KMS-11 (cell line): ENCODE measurements around the gene MGST2.

Source experiments
- H2AFZ ChIP-seq: fragments of 200-600 bp; sonication (generic); 2 replicates; pipeline ENCODE4 v1.6.1; 2016; ENCODE audit warnings: antibody characterized with exemption, mixed run types, low read depth
- H3K27ac ChIP-seq: fragments of 200-600 bp; sonication (generic); 2 replicates; pipeline ENCODE4 v1.6.1; 2016; ENCODE audit warnings: mild to moderate bottlenecking, mixed run types
- H3K27me3 ChIP-seq: fragments of 200-600 bp; sonication (generic); 2 replicates; pipeline ENCODE4 v1.6.1; 2017; ENCODE audit warnings: mild to moderate bottlenecking, low read depth, mixed run types, moderate library complexity; ENCODE audit not compliant: insufficient read depth
- H3K36me3 ChIP-seq: fragments of 200-600 bp; sonication (generic); 2 replicates; pipeline ENCODE4 v1.6.1; 2017; ENCODE audit warnings: mild to moderate bottlenecking, mixed run types; ENCODE audit not compliant: insufficient read depth
- H3K4me1 ChIP-seq: fragments of 200-600 bp; sonication (generic); 2 replicates; pipeline ENCODE4 v1.6.1; 2016; ENCODE audit warnings: mild to moderate bottlenecking, low read depth, mixed run types; ENCODE audit not compliant: poor library complexity, severe bottlenecking
- H3K4me2 ChIP-seq: fragments of 200-600 bp; sonication (generic); 2 replicates; pipeline ENCODE4 v1.7.0; 2016; ENCODE audit warnings: mild to moderate bottlenecking, mixed run types
- H3K4me3 ChIP-seq: fragments of 200-600 bp; sonication (generic); IDR thresholded peaks from 2 replicates; pipeline ENCODE4 v1.6.1; 2017; ENCODE audit warnings: low read depth, low read length, mixed read lengths; ENCODE audit not compliant: insufficient read depth
- H3K79me2 ChIP-seq: fragments of 200-600 bp; sonication (generic); 2 replicates; pipeline ENCODE4 v1.6.1; 2016; ENCODE audit warnings: low read depth, mixed run types; ENCODE audit not compliant: insufficient read depth
- H3K9ac ChIP-seq: fragments of 200-600 bp; sonication (generic); 2 replicates; pipeline ENCODE4 v1.6.1; 2016; ENCODE audit warnings: mild to moderate bottlenecking, mixed run types
- H4K20me1 ChIP-seq: fragments of 200-600 bp; sonication (generic); 2 replicates; pipeline ENCODE4 v1.6.1; 2016; ENCODE audit warnings: mild to moderate bottlenecking, mixed run types; ENCODE audit not compliant: insufficient read depth
- TF ChIP-seq, protein P1 (sequence below): fragments of 200-600 bp; sonication (generic); conservative IDR thresholded peaks from 2 replicates; pipeline ENCODE4 v1.6.1; 2017; ENCODE audit warnings: low read depth, mild to moderate bottlenecking, antibody characterized with exemption, low read length, moderate library complexity, mixed read lengths

MGST2 gene

DNA sequence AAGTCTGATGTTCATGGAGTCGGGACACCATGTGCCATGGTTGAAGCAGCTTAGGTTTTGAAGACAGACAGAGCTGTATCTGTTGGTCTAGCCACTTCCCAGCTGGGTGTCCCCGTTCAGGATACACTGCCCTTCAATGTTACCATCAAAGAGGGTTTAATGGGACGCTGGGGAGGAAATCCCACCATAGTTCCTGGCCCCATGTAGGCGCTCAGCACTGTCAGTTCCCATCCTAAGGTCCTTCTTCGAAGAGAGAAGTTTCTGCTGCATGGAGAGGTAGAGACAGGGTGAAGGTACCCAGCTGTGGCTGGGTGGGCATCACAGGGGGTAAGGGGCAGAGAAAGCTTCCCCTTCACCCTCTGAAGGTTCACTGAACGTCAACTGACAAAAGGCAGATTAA, 3.7 kb downstream of the MGST2 start:
- TF ChIP-seq, protein P1, sequence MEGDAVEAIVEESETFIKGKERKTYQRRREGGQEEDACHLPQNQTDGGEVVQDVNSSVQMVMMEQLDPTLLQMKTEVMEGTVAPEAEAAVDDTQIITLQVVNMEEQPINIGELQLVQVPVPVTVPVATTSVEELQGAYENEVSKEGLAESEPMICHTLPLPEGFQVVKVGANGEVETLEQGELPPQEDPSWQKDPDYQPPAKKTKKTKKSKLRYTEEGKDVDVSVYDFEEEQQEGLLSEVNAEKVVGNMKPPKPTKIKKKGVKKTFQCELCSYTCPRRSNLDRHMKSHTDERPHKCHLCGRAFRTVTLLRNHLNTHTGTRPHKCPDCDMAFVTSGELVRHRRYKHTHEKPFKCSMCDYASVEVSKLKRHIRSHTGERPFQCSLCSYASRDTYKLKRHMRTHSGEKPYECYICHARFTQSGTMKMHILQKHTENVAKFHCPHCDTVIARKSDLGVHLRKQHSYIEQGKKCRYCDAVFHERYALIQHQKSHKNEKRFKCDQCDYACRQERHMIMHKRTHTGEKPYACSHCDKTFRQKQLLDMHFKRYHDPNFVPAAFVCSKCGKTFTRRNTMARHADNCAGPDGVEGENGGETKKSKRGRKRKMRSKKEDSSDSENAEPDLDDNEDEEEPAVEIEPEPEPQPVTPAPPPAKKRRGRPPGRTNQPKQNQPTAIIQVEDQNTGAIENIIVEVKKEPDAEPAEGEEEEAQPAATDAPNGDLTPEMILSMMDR: no peak

DNA sequence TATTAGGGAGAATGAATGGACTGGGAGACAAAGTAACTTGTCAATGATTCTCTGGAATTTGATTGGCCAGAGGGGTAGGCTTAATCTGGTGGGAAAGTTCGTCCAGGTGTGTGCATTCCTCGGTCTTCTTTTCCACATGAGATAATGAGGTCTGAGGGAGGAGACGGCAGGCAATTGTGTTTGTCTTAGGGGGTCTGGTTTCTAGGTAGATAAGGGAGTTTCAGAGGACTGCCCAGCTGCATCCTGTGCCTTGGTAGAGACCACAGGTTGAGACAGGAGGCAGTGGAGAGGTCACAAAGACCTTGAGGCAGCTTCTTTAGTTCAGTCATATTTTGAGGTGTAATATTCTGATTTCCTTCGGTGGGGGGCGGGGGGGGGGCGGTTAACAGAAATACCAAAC, 4.3 kb downstream of the MGST2 start:
- TF ChIP-seq, protein P1: no peak
- Histone ChIP-seq H3K27ac (no peak overlapping the region), H3K4me1 (peaks cover 17% of the 10 kb centered on the region), H3K27me3 (no peaks in the 10 kb centered on the region), H3K4me2 (no peak overlapping the region), H3K4me3 (no peak overlapping the region), H4K20me1 (no peaks in the 10 kb centered on the region), H2AFZ (no peak overlapping the region), H3K36me3 (no peaks in the 10 kb centered on the region), H3K9ac (no peak overlapping the region), H3K79me2 (no peaks in the 10 kb centered on the region)

More for the DNA sequence above, 3.7 kb downstream of the MGST2 start:
- H3K4me1 ChIP-seq: peaks cover 17% of the 10 kb centered on the region
- no peak overlapping the region for H2AFZ ChIP-seq
- H3K4me3 ChIP-seq: no peak overlapping the region
- no peaks in the 10 kb centered on the region for H3K79me2 ChIP-seq
- no peak overlapping the region for H3K9ac ChIP-seq
- no peaks in the 10 kb centered on the region for H4K20me1 ChIP-seq
- no peaks in the 10 kb centered on the region for H3K36me3 ChIP-seq
- H3K4me2 ChIP-seq: no peak overlapping the region
- no peak overlapping the region for H3K27ac ChIP-seq
- H3K27me3 ChIP-seq: no peaks in the 10 kb centered on the region

- peaks cover 17% of the 10 kb centered on the region for H3K4me1 ChIP-seq
Measured at GRCh38 chr4:139670775-139671174, 5.2 kb downstream of the MGST2 start.

GRCh38 chr4:139672215-139672614, 6.6 kb downstream of the MGST2 start:
- H3K4me2 ChIP-seq: no peak overlapping the region
- H3K79me2 ChIP-seq: no peaks in the 10 kb centered on the region
- TF ChIP-seq, protein P1: no peak
- peaks cover 9% of the 10 kb centered on the region for H3K4me1 ChIP-seq
- no peaks in the 10 kb centered on the region for H3K36me3 ChIP-seq
- H3K9ac ChIP-seq: no peak overlapping the region
- H3K27me3 ChIP-seq: no peaks in the 10 kb centered on the region
- no peak overlapping the region for H3K27ac ChIP-seq
- H2AFZ ChIP-seq: no peak overlapping the region
- no peaks in the 10 kb centered on the region for H4K20me1 ChIP-seq
- H3K4me3 ChIP-seq: no peak overlapping the region

More at GRCh38 chr4:139670775-139671174, 5.2 kb downstream of the MGST2 start:
- Histone ChIP-seq H3K79me2 (no peaks in the 10 kb centered on the region), H4K20me1 (no peaks in the 10 kb centered on the region), H3K4me2 (no peak overlapping the region), H2AFZ (no peak overlapping the region), H3K27me3 (no peaks in the 10 kb centered on the region), H3K36me3 (no peaks in the 10 kb centered on the region), H3K4me3 (no peak overlapping the region), H3K9ac (no peak overlapping the region), H3K27ac (no peak overlapping the region)
- TF ChIP-seq, protein P1: no peak
